HepG2 (cell line): ENCODE measurements around the gene PKD1L1. TPM values are rescaled to one million over a fixed set of nuclear protein-coding genes. Genes with fewer than 3 reads are reported as not detected.

ENCODE experiments used
- BCL6 ChIP-seq: IDR thresholded peaks from 2 replicates; pipeline ENCODE4 v1.6.1; 2016; ENCODE audit warnings: missing genetic modification reagents, missing compliant biosample characterization
- CBX2 ChIP-seq, 2 experiments: fragments of 200-600 bp in 1 of 2; sonication (generic); formaldehyde crosslinking in 1 of 2; IDR thresholded peaks; 2 replicates each; pipeline versions ENCODE4 v1.7.0 to v1.8.1; 2018 to 2022; ENCODE audit warnings: low read depth in 2 of 2, low read length in 1 of 2, mild to moderate bottlenecking in 1 of 2, missing genetic modification reagents in 1 of 2
- DPF2 ChIP-seq: sonication (generic); formaldehyde crosslinking; IDR thresholded peaks from 2 replicates; pipeline ENCODE4 v1.4.0; 2020; ENCODE audit warnings: mild to moderate bottlenecking, low read depth, missing genetic modification reagents, borderline replicate concordance
- EP300 ChIP-seq, 3 experiments: sonication (generic) in 1 of 3; formaldehyde crosslinking in 1 of 3; IDR thresholded peaks; 2 replicates each; pipeline versions ENCODE4 v1.5.1 to v1.6.1; 2011 to 2020; ENCODE audit warnings: low read depth in 2 of 3, low read length in 2 of 3, borderline replicate concordance in 1 of 3, improper control_type of control experiment in 1 of 3, mild to moderate bottlenecking in 1 of 3, missing genetic modification reagents in 1 of 3, moderate library complexity in 1 of 3
- IKZF1 ChIP-seq: fragments of 450-650 bp; IDR thresholded peaks from 2 replicates; pipeline ENCODE4 v1.7.1; 2016
- MNT ChIP-seq: fragments of 450-650 bp; IDR thresholded peaks from 2 replicates; pipeline ENCODE4 v1.6.1; 2016
- MTA1 ChIP-seq: sonication (generic); formaldehyde crosslinking; IDR thresholded peaks from 2 replicates; pipeline ENCODE4 v1.4.0; 2020; ENCODE audit warnings: missing genetic modification reagents, mild to moderate bottlenecking, borderline replicate concordance
- NFIC ChIP-seq: IDR thresholded peaks from 2 replicates; pipeline ENCODE4 v1.6.1; 2012; ENCODE audit warnings: mild to moderate bottlenecking, low read length, inconsistent platforms
- NR2F1 ChIP-seq, 2 experiments: fragments of 450-650 bp in 1 of 2; formaldehyde crosslinking in 1 of 2; IDR thresholded peaks; 2 replicates each; pipeline versions ENCODE4 v1.5.0 to v1.6.1; 2016 to 2020; ENCODE audit warnings: mild to moderate bottlenecking in 1 of 2, missing compliant biosample characterization in 1 of 2, missing genetic modification reagents in 1 of 2, moderate library complexity in 1 of 2
- RARA ChIP-seq: IDR thresholded peaks from 2 replicates; pipeline ENCODE4 v1.6.1; 2016; ENCODE audit warnings: missing genetic modification reagents, missing compliant biosample characterization
- REXO4 ChIP-seq: sonication (generic); formaldehyde crosslinking; IDR thresholded peaks from 2 replicates; pipeline ENCODE4 v1.8.0; 2022; ENCODE audit warnings: missing genetic modification reagents, mild to moderate bottlenecking, borderline replicate concordance
- RFXANK ChIP-seq: IDR thresholded peaks from 2 replicates; pipeline ENCODE4 v1.6.1; 2016
- SNAPC4 ChIP-seq: sonication (generic); formaldehyde crosslinking; IDR thresholded peaks from 2 replicates; pipeline ENCODE4 v1.4.0; 2020; ENCODE audit warnings: mild to moderate bottlenecking, missing genetic modification reagents
- ZFYVE20 ChIP-seq: sonication (generic); formaldehyde crosslinking; IDR thresholded peaks from 2 replicates; pipeline ENCODE4 v1.8.0; 2023; ENCODE audit warnings: low read depth, mild to moderate bottlenecking, moderate library complexity, missing genetic modification reagents, borderline replicate concordance
- ZNF224 ChIP-seq: sonication (generic); formaldehyde crosslinking; IDR thresholded peaks from 2 replicates; pipeline ENCODE4 v1.5.0; 2020; ENCODE audit warnings: mild to moderate bottlenecking, missing genetic modification reagents
- polyA plus RNA-seq, 8 experiments: library from polyadenylated mRNA; depleted of rRNA in 3 of 8; stranded (reverse) in 7 of 8; unstranded in 1 of 8; fragments of >200 nt; fragmentation: Illumina TruSeq in 4 of 8; extraction: Trizol in 4 of 8; gene quantifications; 2 replicates each; pipeline versions ENCODE4 v1.2.1 to v1.2.3, GENCODE V29; 2011 to 2016; ENCODE audit warnings: low read depth in 4 of 8, missing spikeins in 1 of 8, mixed read lengths in 1 of 8; ENCODE audit not compliant: insufficient read depth in 1 of 8
- total RNA-seq, 5 experiments: library from RNA; depleted of rRNA; stranded (reverse); fragments of >200 nt; fragmentation: Illumina TruSeq; extraction: Trizol; gene quantifications; 2 replicates each; pipeline ENCODE4 v1.2.3, GENCODE V29; 2016; ENCODE audit warnings: low read depth in 1 of 5

PKD1L1 gene
- total and polyA plus RNA-seq, 2 of the 13 experiments (the other 11 are each of a cell fraction or from before 2014, with no cell fraction given), result 0.01 TPM; not detected in 1

- no peak for TF ChIP-seq SNAPC4 (CRISPR knock-in tag)
- no peak for TF ChIP-seq RFXANK (CRISPR knock-in tag)
- TF ChIP-seq RARA (CRISPR knock-in tag), result peak; percentile 74
- TF ChIP-seq REXO4 (CRISPR knock-in tag), result no peak
- TF ChIP-seq DPF2 (CRISPR knock-in tag), result 0 out of 2 replicates have a peak, but pooled peaks have one; percentile 37
- peak; percentile 79; the same call in 1 of the 2 replicates for TF ChIP-seq MTA1 (CRISPR knock-in tag)
- peak in 1 of 2 experiments; percentile 48; a peak in 1 of 4 replicates for TF ChIP-seq EP300 (IDR thresholded peaks at IDR 0.05; ENCODE audit: low read depth in 2 of 2, low read length in 2 of 2)
- no peak for TF ChIP-seq EP300 (CRISPR knock-in tag; IDR thresholded peaks at IDR 0.05; ENCODE audit: borderline replicate concordance)
- TF ChIP-seq ZFYVE20, result no peak
- TF ChIP-seq NFIC, result 0 out of 2 replicates have a peak, but pooled peaks have one; percentile 3
- TF ChIP-seq CBX2 (IDR thresholded peaks at IDR 0.05; ENCODE audit: low read depth, low read length), result no peak
- TF ChIP-seq CBX2 (CRISPR knock-in tag; IDR thresholded peaks at IDR 0.05; ENCODE audit: low read depth), result no peak
- peak; percentile 34; the same call in 1 of the 2 replicates for TF ChIP-seq BCL6 (CRISPR knock-in tag)
- peak in 1 of 2 experiments; percentile 70; a peak in 1 of 4 replicates for TF ChIP-seq NR2F1 (CRISPR knock-in tag; IDR thresholded peaks at IDR 0.05)
- TF ChIP-seq IKZF1, result no peak
- TF ChIP-seq MNT, result no peak
- TF ChIP-seq ZNF224, result no peak
Observed at GRCh38 chr7:47738563-47739166, 209.6 kb downstream of the PKD1L1 start (continued).
